Ovary (tissue), 9 donors: ENCODE results near the gene CACNB4. TPM values are rescaled to one million over a fixed set of nuclear protein-coding genes. Genes with fewer than 3 reads are reported as not detected.

Source experiments
- DNase-seq, 5 donors: peaks; one replicate each; pipeline ENCODE4 v3.0.0-alpha.2; 2019 to 2020
- H3K27ac ChIP-seq, 2 donors: fragments of 200-600 bp; one replicate each; pipeline versions ENCODE4 v1.5.1 to v1.8.0; 2019 to 2022
- H3K27me3 ChIP-seq: fragments of 200-600 bp; one replicate; pipeline ENCODE4 v1.8.0; 2022
- H3K36me3 ChIP-seq: fragments of 200-600 bp; sonication (generic); one replicate; pipeline ENCODE4 v1.5.1; 2019
- H3K4me1 ChIP-seq: one replicate; pipeline ENCODE4 v1.8.1; 2013; ENCODE audit warnings: mild to moderate bottlenecking, moderate library complexity; ENCODE audit not compliant: insufficient read depth
- H3K4me3 ChIP-seq: fragments of 200-600 bp; sonication (generic); one replicate; pipeline ENCODE4 v1.5.1; 2017
- H3K9me3 ChIP-seq, 2 donors: fragments of 200-600 bp in 1 of 2; sonication (generic) in 1 of 2; one replicate each; pipeline versions ENCODE4 v1.5.1 to v1.8.1; 2013 to 2019; ENCODE audit warnings: mild to moderate bottlenecking in 1 of 2, moderate library complexity in 1 of 2
- EP300 ChIP-seq: sonication (generic); formaldehyde crosslinking; IDR thresholded peaks from one replicate; pipeline ENCODE4 v1.6.1; 2017; ENCODE audit warnings: antibody characterized with exemption
- POLR2A ChIP-seq: fragments of 450-650 bp; IDR thresholded peaks from one replicate; pipeline ENCODE4 v1.6.1; 2017; ENCODE audit warnings: antibody characterized with exemption, mild to moderate bottlenecking, moderate library complexity
- WGBS, 3 donors: extraction: QIAGEN DNeasy Blood & Tissue Kit in 1 of 3; methylation state at CpG; one replicate each; pipeline versions ENCODE4 v1.1.5 to v1.1.7; 2013 to 2017; 5-methylcytosine and 5-hydroxymethylcytosine counted together
- intact Hi-C, 4 donors: fragments of 100-400 bp; cut with DNase I; formaldehyde crosslinking; loops; one replicate each; pipeline versions ENCODE4 v1.11.0 to v1.15.1; 2022 to 2023
- polyA plus RNA-seq, 2 donors: library from polyadenylated mRNA; stranded (reverse); fragments of 200-250 nt in 1 of 2; fragments of 350-450 nt in 1 of 2; fragmentation: Illumina TruSeq in 1 of 2; extraction: RNeasy Lipid Tissue Mini Kit (QIAGEN cat#74804) in 1 of 2; gene quantifications; one replicate each; pipeline ENCODE4 v1.2.3, GENCODE V29; 2013 to 2014
- total RNA-seq, 7 donors: library from RNA; depleted of rRNA in 2 of 7; stranded (reverse); fragments of >200 nt in 2 of 7; fragmentation: NEBNext Ultra II Directional in 3 of 7; extraction: Animal tissue kit (Norgen Biotek cat#: 25700) in 3 of 7; gene quantifications; one replicate each; pipeline versions ENCODE4 v1.1.0 to v1.2.4, GENCODE V29; 2016 to 2023
- TF ChIP-seq, protein P1 (sequence below), 3 donors: fragments of 450-650 bp in 2 of 3; fragments of 200-600 bp in 1 of 3; IDR thresholded peaks; one replicate each; pipeline versions ENCODE4 v1.5.1 to v1.8.0; 2016 to 2022; ENCODE audit warnings: antibody characterized with exemption in 3 of 3, mild to moderate bottlenecking in 1 of 3
- donor health status: DM: no; HTN: no; CAD: no; lungs with moderate emphysema.
- donor health status: DM: no; HTN: no; CAD: no.
- donor health status: Bipolar disorder and iron deficiency.
- donor health status: DM: yes; HTN: yes; CAD: no.
- donor health status: DM: no; HTN: no; CAD: no.
- donor health status: DM: yes; HTN: yes; CAD: no.

CACNB4 gene
- total and polyA plus RNA-seq, 9 donors, result 0.23 to 1.9 (median 1.0) TPM

DNA sequence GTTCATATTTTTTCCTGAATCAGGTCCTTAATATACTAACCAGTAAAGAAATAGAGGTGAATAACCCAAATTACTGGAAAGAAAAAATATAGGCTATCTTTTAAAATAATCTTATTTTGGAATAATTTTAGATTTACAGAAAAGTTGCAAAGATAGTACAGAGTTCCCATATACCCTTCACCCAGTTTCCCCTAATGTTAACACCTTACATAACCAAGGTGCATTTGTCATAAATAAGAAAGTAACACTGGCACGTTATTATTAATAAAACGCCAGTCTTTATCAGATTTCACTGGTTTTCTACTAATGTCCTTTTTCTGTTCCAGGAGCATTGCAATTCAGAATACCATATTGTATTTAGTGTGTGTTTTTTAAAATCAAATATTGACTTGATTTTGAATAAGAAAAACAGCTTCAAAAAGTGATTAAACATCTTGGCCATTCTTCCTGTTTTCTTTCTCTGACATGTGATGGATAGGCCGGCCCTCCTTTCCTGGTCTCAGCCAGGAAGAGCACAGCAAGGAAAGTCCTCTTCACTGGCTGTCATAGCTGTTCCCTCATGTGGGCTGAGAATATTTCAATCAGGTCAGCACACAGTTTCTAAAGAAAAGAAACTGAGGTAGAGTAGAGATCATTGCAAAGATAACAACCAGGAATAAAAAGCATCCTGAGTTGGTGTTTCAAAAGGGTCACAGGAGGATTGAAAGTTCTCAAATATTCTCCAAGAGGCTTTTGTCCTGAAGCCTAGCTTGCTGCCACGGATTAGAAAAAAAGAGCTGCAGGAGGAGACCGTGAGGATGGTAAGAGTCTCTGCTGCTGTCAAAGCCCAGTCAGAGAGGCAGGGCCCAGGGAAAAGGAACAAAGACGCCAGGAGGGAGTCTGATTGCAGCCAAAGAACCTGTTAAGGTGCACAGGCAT, 191.3 kb downstream of the CACNB4 start:
- WGBS, 3 donors, result 69 to 75% (median 72%) methylated on average over 6 of the region's 6 CpGs
- H3K27ac ChIP-seq, result no peak overlapping the region

DNA sequence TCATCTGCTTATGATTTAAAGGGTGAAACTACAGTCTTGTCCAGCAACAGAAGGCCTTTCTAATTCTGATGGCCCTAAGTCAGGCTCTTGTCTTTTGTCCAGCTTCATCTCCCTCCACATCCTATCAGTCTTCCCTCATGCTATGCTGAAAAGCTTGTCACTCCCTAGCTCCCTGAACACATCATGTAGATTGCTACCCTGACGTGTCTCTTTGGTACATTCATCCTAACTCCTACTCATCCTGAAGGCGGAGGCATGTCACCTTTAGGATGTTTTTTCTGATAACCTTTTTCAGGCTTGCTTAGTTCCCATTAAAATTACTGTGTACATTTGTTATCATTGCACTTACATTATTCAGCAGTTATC, 192.2 kb downstream of the CACNB4 start:
- intact Hi-C loops, result no loop called here
- Histone ChIP-seq H3K4me3 (no peak overlapping the region), H3K27ac (no peak overlapping the region), H3K36me3 (no peaks in the 10 kb centered on the region), H3K4me1 (no peaks in the 10 kb centered on the region), H3K27me3 (no peaks in the 10 kb centered on the region), H3K9me3 (no peaks in the 10 kb centered on the region)
- TF ChIP-seq POLR2A (no peak), EP300 (no peak)
- TF ChIP-seq, protein P1, sequence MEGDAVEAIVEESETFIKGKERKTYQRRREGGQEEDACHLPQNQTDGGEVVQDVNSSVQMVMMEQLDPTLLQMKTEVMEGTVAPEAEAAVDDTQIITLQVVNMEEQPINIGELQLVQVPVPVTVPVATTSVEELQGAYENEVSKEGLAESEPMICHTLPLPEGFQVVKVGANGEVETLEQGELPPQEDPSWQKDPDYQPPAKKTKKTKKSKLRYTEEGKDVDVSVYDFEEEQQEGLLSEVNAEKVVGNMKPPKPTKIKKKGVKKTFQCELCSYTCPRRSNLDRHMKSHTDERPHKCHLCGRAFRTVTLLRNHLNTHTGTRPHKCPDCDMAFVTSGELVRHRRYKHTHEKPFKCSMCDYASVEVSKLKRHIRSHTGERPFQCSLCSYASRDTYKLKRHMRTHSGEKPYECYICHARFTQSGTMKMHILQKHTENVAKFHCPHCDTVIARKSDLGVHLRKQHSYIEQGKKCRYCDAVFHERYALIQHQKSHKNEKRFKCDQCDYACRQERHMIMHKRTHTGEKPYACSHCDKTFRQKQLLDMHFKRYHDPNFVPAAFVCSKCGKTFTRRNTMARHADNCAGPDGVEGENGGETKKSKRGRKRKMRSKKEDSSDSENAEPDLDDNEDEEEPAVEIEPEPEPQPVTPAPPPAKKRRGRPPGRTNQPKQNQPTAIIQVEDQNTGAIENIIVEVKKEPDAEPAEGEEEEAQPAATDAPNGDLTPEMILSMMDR (IDR thresholded peaks at IDR 0.05), result no peak
- no peak for DNase-seq
- WGBS, 3 donors, result 70 to 84% (median 74%) methylated on average over 2 of the region's 2 CpGs

More for the DNA sequence above, 191.3 kb downstream of the CACNB4 start:
- H3K27me3 ChIP-seq, result no peaks in the 10 kb centered on the region
- H3K4me1 ChIP-seq, result no peaks in the 10 kb centered on the region
- no peak for TF ChIP-seq POLR2A
- TF ChIP-seq, protein P1 (IDR thresholded peaks at IDR 0.05), result no peak
- no peaks in the 10 kb centered on the region for H3K9me3 ChIP-seq
- no peak overlapping the region for H3K4me3 ChIP-seq
- intact Hi-C loops, result no loop called here
- no peak for DNase-seq
- no peaks in the 10 kb centered on the region for H3K36me3 ChIP-seq

DNA sequence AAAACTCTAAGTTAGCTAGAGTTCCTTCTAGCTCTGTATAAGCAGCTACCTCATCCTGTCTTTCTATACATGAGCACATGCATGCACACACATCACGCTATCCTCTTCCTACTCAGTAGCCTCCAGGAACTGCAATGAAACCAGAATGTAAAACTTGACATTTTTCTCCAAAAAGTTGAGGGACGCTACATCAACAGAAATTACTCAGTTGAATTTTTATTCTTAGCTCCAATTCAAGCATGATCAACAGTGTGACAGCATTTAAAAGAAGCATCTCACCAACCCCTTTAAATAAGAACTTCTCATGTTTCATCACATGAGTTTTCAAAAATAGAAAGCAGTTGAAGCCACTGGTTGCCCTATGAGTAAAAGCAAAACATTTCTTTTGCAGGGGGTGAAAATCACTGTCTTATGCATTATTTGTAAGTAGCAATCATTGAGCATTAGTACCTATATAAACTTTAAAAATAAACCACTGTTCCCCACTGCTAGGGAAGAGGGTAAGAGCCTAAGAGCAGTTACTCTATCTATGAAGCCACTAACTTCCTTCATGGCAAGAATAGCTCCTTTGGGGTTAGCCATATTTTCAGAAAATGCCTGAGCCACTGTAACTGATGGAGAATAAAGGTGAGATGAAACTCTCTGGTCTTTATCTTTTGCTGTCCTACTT, 192.7 kb downstream of the CACNB4 start:
- DNase-seq, result no peak
- Histone ChIP-seq H3K9me3 (no peaks in the 10 kb centered on the region), H3K4me3 (no peak overlapping the region), H3K4me1 (no peaks in the 10 kb centered on the region), H3K36me3 (no peaks in the 10 kb centered on the region), H3K27me3 (no peaks in the 10 kb centered on the region), H3K27ac (no peak overlapping the region)
- intact Hi-C loops, result no loop called here
- TF ChIP-seq EP300, result no peak
- TF ChIP-seq POLR2A, result no peak
- TF ChIP-seq, protein P1 (IDR thresholded peaks at IDR 0.05), result no peak
- WGBS, 3 donors, result 86 to 90% (median 86%) methylated on average over 2 of the region's 2 CpGs

DNA sequence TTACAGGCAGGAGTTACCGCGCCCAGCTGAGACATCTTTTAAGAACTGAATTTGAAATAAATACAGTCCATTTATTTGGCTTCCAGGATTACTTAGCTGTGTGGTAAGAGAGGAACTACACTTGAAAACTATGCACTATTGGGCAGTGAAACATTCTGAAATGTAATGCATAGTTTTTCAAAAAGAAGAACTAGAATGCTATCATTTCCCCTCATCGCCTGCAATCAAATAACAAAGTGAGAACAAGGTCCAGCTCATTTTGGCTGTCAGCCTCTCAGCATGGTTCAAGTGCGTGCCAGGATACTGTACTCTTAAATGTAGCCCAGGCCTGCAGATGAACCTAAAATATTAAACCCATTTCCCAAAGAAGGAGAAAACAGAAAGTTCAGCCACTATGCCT, 194.0 kb downstream of the CACNB4 start:
- no peaks in the 10 kb centered on the region for H3K36me3 ChIP-seq
- no peak overlapping the region for H3K27ac ChIP-seq
- H3K4me1 ChIP-seq, result no peaks in the 10 kb centered on the region
- H3K4me3 ChIP-seq, result no peak overlapping the region
- TF ChIP-seq POLR2A (no peak), EP300 (no peak)
- TF ChIP-seq, protein P1 (IDR thresholded peaks at IDR 0.05), result no peak
- 86 to 92% (median 90%) methylated on average over 4 of the region's 4 CpGs for WGBS, 3 donors
- H3K27me3 ChIP-seq, result no peaks in the 10 kb centered on the region
- DNase-seq, result no peak
- intact Hi-C loops, result no loop called here
- H3K9me3 ChIP-seq, result no peaks in the 10 kb centered on the region
